Activated CD4-positive, alpha-beta T cell treated with anti-CD3 and anti-CD28 coated beads for 4 hours (primary cell): ENCODE data around the gene MACROD1.

Experiments
- DNase-seq, 2 donors: peaks; one replicate each; pipeline ENCODE4 v3.0.0-alpha.2; 2020

Gene MACROD1

GRCh38 chr11:64092111-64092760 is 73.7 kb downstream of the MACROD1 start:
- DNase-seq: no peak

GRCh38 chr11:64090806-64091516 is 75.0 kb downstream of the MACROD1 start:
- DNase-seq: no peak

GRCh38 chr11:64089915-64090805 is 75.8 kb downstream of the MACROD1 start:
- no peak for DNase-seq

- no peak for DNase-seq
Measured at GRCh38 chr11:64089493-64089892, 76.4 kb downstream of the MACROD1 start.

GRCh38 chr11:64089027-64089360 is 76.9 kb downstream of the MACROD1 start:
- DNase-seq: no peak

GRCh38 chr11:64088162-64089026 is 77.5 kb downstream of the MACROD1 start:
- no peak for DNase-seq

- no peak for DNase-seq
Measured at GRCh38 chr11:64086258-64087123, 79.4 kb downstream of the MACROD1 start.

- no peak for DNase-seq
Measured at GRCh38 chr11:64085906-64086257, 80.0 kb downstream of the MACROD1 start.

- no peak for DNase-seq
Measured at GRCh38 chr11:64084951-64085710, 80.8 kb downstream of the MACROD1 start.

GRCh38 chr11:64084146-64084950 is 81.6 kb downstream of the MACROD1 start:
- no peak for DNase-seq

- DNase-seq: no peak
Measured at GRCh38 chr11:64083398-64084080, 82.4 kb downstream of the MACROD1 start.

GRCh38 chr11:64081745-64082442 is 84.0 kb downstream of the MACROD1 start:
- no peak for DNase-seq

GRCh38 chr11:64080390-64080789 is 85.5 kb downstream of the MACROD1 start:
- no peak for DNase-seq

- no peak for DNase-seq
Measured at GRCh38 chr11:64078905-64079304, 87.0 kb downstream of the MACROD1 start.

- DNase-seq: no peak
Measured at GRCh38 chr11:64078284-64078683, 87.6 kb downstream of the MACROD1 start.

- no peak for DNase-seq
Measured at GRCh38 chr11:64077607-64078006, 88.3 kb downstream of the MACROD1 start.

GRCh38 chr11:64076758-64077157 is 89.2 kb downstream of the MACROD1 start:
- no peak for DNase-seq

GRCh38 chr11:64074239-64074638 is 91.7 kb downstream of the MACROD1 start:
- peak; percentile 18 to 26 for DNase-seq

GRCh38 chr11:64073542-64073941 is 92.4 kb downstream of the MACROD1 start:
- DNase-seq: no peak
